Activated gamma-delta T cell (primary cell): Measurements from ENCODE around the gene NRIP2.

ENCODE experiments used
- DNase-seq: peaks from one replicate; lab custom pipeline; 2025; lab: John Stamatoyannopoulos, UW

NRIP2 gene

DNA sequence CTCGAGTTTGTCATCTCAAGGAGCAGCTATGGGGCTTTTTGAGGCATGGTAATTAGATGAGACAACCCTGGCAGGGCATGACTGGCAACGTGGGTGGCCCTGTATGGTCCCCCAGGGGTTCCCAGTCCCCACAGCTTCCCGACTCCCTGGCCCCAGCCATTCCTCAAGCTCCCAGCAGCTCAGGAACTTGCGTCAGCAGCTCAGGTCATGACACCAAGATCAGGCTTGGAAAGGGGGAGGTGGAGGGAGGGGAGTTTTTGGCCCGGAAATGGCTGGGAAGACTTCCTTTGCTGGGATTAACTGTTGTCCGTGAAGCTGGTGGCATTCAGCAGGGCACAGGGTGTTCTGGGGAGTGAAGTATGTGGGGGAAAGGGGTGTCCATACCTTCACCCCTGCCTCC lies 10.4 kb upstream of the NRIP2 start:
- DNase-seq: no peak

GRCh38 chr12:2844786-2845185 lies 10.0 kb upstream of the NRIP2 start:
- DNase-seq: no peak

DNA sequence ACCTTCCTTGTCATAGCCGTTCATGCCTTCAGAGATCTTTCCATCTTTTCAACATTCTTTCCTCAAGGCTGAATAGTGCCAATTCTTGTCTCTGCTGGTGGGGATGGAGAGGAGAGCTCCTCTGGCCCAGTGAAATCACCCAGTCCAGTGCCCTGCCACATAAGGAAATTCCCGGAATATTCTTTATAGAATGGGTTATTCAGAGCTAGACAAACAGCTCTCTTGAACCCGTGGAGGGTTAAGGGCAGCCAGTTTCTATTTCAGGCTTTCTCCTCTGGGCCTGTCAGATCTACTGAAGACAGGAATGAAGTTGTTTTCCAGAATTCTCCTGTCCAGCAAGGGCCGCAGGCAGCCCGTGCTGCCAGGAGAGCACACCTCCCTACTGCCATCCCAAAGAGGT lies 8.1 kb upstream of the NRIP2 start:
- no peak for DNase-seq

DNA sequence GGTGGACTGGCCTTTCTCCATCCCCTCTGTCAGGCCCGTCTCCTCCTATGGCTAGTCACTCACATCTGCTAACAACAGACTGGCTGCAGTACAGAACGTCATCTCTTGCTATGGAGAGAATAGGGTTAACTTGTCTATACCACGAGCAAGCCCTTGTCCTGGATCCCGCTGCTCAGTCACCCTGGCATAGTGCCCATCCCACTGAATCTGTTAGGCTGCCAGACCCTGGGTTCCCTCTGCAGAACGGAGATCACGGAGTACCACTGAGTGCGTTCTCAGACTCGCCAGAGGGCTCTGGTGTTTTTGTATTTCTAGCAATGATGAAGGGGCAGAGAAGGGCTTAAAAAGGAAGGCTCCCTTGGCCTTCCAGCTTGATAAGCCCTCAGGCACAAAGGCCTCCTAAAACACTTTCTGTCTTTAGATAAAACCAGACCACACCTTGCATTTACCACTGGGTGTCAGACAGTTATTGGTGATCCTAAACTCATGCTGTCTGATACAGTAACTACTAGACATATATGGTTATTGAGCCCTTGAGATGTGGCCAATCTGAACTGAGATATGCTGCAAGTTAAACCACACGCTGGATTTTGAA lies 6.3 kb upstream of the NRIP2 start:
- no peak for DNase-seq

- DNase-seq: no peak
Measured at GRCh38 chr12:2836574-2836973, 1.7 kb upstream of the NRIP2 start.

- no peak for DNase-seq
Measured at GRCh38 chr12:2835691-2836403, 1.0 kb upstream of the NRIP2 start.

GRCh38 chr12:2833810-2834209 lies 1.0 kb downstream of the NRIP2 start:
- DNase-seq: no peak

- DNase-seq: no peak
Measured at GRCh38 chr12:2833327-2833726, 1.5 kb downstream of the NRIP2 start.

GRCh38 chr12:2832550-2833127 lies 2.2 kb downstream of the NRIP2 start:
- no peak for DNase-seq

DNA sequence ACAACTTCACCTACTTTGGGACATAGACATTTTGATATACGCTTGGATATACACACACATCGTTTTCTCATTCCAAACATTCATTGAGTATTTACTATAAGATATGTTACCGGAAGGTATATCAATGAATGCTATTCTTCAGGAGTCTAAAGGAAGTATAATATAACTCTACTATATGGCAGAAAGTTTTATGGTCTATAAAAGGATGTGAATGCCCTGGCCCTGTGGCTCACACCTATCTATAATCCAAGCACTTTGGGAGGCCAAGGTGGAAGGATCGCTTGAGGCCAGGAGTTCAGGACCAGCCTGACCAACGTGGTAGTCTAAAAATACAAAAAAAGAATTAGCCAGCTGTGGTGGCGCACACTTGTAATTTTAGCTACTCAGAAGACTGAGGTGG lies 5.6 kb downstream of the NRIP2 start:
- no peak for DNase-seq

DNA sequence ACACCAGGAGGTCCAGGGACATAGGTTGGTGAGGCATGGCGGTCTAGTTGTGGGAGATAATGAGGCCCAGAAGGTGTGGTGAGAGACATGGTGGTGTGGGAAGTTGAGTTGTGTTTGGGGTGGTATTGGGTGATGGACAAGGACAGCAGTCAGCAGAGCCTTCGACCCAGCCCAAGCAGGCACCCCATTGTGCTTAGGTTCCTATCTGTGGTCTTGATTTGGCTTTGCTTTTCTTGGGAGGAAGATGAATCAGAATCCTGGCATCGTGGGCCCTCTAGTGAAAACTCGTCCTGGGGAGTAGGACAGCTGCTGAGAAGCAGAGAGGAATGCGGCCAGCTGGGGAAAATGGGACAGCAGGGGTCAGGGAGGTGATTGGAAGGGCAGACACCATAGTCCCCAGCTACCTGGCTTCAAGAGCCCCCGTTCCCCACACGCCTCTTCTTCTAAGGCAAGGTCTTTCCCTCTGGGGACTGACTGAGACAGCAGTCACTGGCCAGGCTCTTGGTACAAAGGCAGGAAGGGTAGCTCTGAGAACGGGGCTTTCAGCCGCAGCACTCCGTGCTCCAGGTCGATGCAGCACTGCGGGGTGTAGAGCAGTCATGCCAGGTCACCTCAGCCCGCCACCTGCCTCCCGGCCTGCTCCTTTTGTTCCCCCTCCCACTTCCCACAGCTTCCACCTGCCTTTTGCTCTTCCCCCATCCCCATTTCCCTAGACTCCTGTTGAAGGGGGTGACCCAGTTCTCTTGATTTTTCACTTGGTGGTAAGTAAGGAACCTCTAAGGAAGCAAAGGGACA lies 7.9 kb downstream of the NRIP2 start:
- DNase-seq: no peak

DNA sequence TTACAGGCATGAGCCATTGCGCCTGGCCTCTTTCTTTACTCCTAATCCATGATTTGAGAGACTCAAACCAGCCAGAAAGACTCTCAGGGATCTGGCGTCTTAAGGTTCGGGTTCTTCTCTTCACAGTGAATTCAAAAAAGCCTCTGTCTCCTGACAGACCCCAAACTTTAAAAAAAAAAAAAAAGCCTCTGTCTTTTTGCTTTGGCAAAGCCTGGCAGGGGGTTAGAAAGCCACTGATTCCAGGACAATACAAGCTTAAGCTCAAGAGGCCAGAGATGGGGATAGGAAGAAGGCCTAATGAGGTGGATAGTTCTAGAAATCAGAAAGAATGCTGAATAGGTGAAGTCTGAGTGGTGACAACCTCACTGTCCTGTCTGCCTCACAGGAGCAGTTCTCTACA lies 8.8 kb downstream of the NRIP2 start:
- no peak for DNase-seq

DNA sequence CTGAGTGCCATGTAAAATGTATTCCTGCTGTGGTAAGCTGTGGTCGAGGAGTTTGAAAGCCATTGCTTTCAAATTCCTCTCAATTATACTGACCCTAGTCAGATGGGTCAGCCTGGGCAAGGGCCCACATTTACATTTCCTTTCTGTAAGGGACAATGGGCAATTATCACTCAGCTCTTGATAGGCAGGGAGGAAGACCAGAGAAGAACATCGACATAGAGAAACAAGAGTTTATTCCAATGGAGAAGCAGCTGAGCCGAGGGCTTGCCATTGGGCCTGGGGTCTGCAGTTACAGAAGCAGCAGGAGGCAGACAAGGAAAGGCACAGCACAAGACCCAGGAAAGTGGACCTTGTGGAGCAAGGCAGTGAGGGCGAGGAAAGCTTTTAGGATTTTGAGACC lies 9.7 kb downstream of the NRIP2 start:
- no peak for DNase-seq

- DNase-seq: no peak
Measured at GRCh38 chr12:2824541-2824940, 10.3 kb downstream of the NRIP2 start.

DNA sequence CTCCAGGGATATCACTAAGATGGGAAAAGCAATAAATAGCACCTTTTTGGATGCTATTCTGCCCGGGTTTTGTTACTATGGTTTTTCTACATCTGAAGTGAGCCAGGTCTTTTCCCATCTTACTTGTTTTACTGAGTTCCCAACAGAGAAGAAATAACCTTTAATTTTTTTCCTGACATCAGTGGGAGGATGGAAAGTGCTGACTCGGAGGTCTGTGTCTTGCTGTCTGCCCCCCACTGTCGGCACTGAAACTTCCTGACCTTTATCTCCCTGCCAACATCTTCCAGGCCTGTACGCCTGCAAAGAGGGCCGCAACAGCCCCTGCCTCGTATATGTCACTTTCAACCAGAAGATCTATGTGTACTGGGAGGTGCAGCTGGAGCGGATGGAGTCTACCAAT lies 11.4 kb downstream of the NRIP2 start:
- no peak for DNase-seq

DNA sequence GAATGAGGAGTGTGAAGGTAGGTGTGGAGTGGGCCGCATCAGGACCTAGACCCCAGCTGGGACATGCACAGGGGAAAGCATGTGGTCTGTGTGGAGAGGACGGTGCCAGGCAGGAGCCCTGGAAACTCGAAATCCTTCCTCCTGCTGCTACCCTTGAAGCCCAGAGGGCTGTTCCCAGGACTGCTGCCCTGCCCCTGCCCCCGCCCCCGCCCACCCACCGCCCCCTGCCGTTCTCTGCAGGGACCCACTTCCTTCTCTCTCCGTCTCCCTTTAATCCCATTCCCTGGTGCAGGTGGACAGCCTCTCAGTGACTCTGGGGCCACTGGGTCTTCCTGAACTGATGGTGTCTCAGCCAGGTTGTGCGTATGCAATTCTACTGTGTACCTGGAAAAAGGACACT lies 14.4 kb downstream of the NRIP2 start:
- no peak for DNase-seq

GRCh38 chr12:2819810-2820209 lies 15.0 kb downstream of the NRIP2 start:
- no peak for DNase-seq

DNA sequence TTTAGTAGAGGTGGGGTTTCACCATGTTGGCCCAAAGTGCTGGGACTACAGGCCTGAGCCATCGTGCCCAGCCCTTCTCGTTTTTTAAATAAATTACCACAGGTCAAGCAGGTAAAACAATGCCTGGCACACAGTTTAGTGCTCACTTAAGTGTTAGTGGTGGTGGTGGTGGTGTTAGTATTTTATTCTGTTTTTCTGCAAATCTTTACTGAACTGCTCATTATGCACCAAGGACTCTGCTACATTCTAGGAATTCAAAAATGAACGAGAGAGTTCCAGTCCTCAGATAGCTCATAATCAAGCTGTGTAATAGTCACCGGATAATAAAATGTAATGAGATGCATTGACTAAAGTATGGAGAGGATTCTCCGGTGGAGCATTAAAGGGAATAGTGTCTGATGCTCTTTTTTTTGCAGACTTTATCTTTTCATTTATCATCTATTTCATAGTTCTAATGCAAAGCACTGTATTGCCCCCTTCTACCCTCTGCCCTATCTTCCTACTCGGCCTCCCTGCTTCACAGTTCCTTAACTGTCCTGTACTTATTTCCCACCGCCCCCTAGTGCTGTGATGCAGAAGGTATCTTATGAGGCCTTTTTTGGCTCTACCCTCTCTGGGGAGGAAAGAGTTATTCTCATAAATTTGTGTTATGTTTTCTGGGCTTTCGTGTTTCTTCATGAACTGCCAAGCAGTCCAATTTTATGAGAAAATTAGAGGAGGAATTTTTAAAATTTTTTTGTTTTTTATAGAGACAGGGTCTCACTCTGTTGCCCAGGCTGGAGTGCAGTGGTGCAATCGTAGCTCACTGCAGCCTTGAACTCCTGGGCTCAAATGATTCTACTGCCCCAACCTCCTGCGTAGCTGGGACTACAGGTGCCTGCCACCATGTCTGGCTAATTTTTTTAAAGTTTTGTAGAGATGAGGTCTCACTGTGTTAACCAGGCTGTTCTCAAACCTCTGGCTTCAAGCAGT lies 21.3 kb downstream of the NRIP2 start:
- no peak for DNase-seq

- DNase-seq: peak; percentile 81
Measured at GRCh38 chr12:2812290-2813213, 22.3 kb downstream of the NRIP2 start, which contains the start of gene ITFG2. ITFG2 (plus strand) TSS chr12:2812668; CDS start chr12:2812761, 93 bp downstream.

DNA sequence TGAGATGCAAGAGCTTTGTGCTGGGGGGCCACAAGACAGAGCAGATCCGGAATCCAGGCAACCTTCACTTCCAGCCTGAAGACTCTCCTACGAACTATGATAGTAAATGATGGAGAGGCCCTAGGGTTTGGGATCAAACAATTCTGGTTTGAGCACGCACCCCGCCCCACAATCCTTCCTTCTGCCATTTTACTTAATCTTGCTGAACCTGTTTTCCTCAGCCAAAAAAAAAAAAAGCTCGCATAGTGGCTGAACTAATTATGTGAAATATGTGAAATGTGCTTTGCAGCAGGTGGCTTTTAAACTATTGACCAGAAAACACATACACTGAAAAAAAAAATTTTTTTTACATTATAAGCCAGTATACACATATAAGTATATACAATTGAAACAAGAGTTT lies 23.0 kb downstream of the NRIP2 start:
- no peak for DNase-seq
